ENCODE results near the gene B4GALT3. TPM values are rescaled to one million over a fixed set of nuclear protein-coding genes. Genes with fewer than 3 reads are reported as not detected.

The B4GALT3 gene
- total and polyA plus RNA-seq, 9 of the 15 experiments (the other 6 are each of a cell fraction or from before 2014, with no cell fraction given): 31.2 to 103 (median 46.1) TPM

DNA sequence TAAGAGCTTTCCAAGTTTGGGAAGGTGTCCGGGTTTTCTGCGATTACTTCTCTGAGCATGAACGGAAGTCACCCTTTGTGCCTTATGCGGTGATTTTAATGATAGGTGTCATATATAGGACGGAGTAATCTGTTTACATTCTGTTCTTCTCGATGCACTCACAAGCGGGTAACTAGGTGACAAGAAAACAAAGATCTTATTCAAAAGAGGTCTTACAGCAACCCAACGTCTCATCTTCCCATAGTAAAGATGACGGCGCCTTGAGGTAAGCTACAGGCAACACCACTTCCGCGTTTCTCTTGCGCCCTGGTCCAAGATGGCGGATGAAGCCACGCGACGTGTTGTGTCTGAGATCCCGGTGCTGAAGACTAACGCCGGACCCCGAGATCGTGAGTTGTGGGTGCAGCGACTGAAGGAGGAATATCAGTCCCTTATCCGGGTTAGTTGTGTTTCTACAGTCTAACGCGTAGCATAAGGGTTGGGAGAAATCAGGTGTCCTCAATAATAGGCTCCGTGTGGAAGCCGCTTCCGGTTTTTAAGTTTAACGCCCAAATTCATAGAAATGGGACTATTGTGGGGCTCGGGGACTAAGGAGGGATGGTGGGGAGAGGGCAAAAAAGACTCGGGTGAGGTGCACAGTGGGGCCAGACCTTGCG, 23.5 kb downstream of the B4GALT3 start, which contains the start of gene UFC1 (continued):
- TF ChIP-seq TEAD4 (IDR thresholded peaks at IDR 0.05; ENCODE audit: low read length) (peak; percentile 28), TEAD4 (CRISPR knock-in tag; IDR thresholded peaks at IDR 0.05; ENCODE audit: borderline replicate concordance) (no peak), IFI16 (CRISPR knock-in tag; IDR thresholded peaks at IDR 0.05) (no peak), FOXP1 (CRISPR knock-in tag; IDR thresholded peaks at IDR 0.05) (peak; percentile 91), MXI1 (IDR thresholded peaks at IDR 0.05; ENCODE audit: low read depth, low read length) (no peak), ZNF197 (CRISPR knock-in tag; IDR thresholded peaks at IDR 0.05; ENCODE audit: low read depth) (peak; percentile 68; the same call in 1 of the 2 replicates), LCOR (CRISPR knock-in tag; IDR thresholded peaks at IDR 0.05) (peak; percentile 94), BACH1 (tag; IDR thresholded peaks at IDR 0.05) (peak; percentile 40; the same call in 1 of the 2 replicates), PHF21A (IDR thresholded peaks at IDR 0.05; ENCODE audit: borderline replicate concordance, low read depth) (no peak), ARNT (IDR thresholded peaks at IDR 0.05) (peak; percentile 46 to 88; a peak in 2 of 4 replicates), FOXK2 (conservative IDR thresholded peaks at IDR 0.05 in 1 of 2, IDR thresholded peaks at IDR 0.05 in 1 of 2; ENCODE audit: low read depth in 2 of 2) (peak; percentile 90 to 92), DIDO1 (tag; IDR thresholded peaks at IDR 0.05; ENCODE audit: low read depth) (peak; percentile 90), ZC3H8 (IDR thresholded peaks at IDR 0.05) (peak; percentile 83), SAP30 (IDR thresholded peaks at IDR 0.05; ENCODE audit: borderline replicate concordance, insufficient read depth, low read depth, low read length, poor library complexity, severe bottlenecking) (peak; percentile 70), MECOM (CRISPR knock-in tag; IDR thresholded peaks at IDR 0.05) (no peak), KDM5B (IDR thresholded peaks at IDR 0.05; ENCODE audit: insufficient replicate concordance, low read depth, low read length) (peak; percentile 92)
- TF ChIP-seq, protein P1, sequence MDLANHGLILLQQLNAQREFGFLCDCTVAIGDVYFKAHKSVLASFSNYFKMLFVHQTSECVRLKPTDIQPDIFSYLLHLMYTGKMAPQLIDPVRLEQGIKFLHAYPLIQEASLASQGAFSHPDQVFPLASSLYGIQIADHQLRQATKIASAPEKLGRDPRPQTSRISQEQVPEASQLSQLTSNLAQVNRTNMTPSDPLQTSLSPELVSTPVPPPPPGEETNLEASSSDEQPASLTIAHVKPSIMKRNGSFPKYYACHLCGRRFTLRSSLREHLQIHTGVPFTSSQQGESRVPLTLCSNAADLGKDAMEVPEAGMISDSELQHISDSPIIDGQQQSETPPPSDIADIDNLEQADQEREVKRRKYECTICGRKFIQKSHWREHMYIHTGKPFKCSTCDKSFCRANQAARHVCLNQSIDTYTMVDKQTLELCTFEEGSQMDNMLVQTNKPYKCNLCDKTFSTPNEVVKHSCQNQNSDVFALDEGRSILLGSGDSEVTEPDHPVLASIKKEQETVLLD (IDR thresholded peaks at IDR 0.05): 0 out of 2 replicates have a peak, but pooled peaks have one; percentile 21
- TF ChIP-seq, protein P2, sequence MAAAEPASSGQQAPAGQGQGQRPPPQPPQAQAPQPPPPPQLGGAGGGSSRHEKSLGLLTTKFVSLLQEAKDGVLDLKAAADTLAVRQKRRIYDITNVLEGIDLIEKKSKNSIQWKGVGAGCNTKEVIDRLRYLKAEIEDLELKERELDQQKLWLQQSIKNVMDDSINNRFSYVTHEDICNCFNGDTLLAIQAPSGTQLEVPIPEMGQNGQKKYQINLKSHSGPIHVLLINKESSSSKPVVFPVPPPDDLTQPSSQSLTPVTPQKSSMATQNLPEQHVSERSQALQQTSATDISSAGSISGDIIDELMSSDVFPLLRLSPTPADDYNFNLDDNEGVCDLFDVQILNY (CRISPR knock-in tag; IDR thresholded peaks at IDR 0.05): no peak
- TF ChIP-seq, protein P3, sequence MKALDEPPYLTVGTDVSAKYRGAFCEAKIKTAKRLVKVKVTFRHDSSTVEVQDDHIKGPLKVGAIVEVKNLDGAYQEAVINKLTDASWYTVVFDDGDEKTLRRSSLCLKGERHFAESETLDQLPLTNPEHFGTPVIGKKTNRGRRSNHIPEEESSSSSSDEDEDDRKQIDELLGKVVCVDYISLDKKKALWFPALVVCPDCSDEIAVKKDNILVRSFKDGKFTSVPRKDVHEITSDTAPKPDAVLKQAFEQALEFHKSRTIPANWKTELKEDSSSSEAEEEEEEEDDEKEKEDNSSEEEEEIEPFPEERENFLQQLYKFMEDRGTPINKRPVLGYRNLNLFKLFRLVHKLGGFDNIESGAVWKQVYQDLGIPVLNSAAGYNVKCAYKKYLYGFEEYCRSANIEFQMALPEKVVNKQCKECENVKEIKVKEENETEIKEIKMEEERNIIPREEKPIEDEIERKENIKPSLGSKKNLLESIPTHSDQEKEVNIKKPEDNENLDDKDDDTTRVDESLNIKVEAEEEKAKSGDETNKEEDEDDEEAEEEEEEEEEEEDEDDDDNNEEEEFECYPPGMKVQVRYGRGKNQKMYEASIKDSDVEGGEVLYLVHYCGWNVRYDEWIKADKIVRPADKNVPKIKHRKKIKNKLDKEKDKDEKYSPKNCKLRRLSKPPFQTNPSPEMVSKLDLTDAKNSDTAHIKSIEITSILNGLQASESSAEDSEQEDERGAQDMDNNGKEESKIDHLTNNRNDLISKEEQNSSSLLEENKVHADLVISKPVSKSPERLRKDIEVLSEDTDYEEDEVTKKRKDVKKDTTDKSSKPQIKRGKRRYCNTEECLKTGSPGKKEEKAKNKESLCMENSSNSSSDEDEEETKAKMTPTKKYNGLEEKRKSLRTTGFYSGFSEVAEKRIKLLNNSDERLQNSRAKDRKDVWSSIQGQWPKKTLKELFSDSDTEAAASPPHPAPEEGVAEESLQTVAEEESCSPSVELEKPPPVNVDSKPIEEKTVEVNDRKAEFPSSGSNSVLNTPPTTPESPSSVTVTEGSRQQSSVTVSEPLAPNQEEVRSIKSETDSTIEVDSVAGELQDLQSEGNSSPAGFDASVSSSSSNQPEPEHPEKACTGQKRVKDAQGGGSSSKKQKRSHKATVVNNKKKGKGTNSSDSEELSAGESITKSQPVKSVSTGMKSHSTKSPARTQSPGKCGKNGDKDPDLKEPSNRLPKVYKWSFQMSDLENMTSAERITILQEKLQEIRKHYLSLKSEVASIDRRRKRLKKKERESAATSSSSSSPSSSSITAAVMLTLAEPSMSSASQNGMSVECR (CRISPR knock-in tag; IDR thresholded peaks at IDR 0.05): peak; percentile 86
- TF ChIP-seq, protein P4, sequence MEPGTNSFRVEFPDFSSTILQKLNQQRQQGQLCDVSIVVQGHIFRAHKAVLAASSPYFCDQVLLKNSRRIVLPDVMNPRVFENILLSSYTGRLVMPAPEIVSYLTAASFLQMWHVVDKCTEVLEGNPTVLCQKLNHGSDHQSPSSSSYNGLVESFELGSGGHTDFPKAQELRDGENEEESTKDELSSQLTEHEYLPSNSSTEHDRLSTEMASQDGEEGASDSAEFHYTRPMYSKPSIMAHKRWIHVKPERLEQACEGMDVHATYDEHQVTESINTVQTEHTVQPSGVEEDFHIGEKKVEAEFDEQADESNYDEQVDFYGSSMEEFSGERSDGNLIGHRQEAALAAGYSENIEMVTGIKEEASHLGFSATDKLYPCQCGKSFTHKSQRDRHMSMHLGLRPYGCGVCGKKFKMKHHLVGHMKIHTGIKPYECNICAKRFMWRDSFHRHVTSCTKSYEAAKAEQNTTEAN (CRISPR knock-in tag; IDR thresholded peaks at IDR 0.05): 0 out of 2 replicates have a peak, but pooled peaks have one; percentile 29

Measured in K562 (cell line).